HG03439 (cell line): ENCODE results near the gene ZNF532.
A peak's percentile ranks its signal among the peaks of the same experiment; 100 is the strongest.

Source experiments
- ATAC-seq: cut with Tn5 transposase; IDR thresholded peaks from one replicate; pipeline ENCODE4 v1.9.1; 2021; ENCODE audit warnings: mild to moderate bottlenecking, moderate library complexity; ENCODE audit not compliant: unreplicated experiment

ZNF532 gene

GRCh38 chr18:58941426-58942099, 76.9 kb downstream of the ZNF532 start:
- ATAC-seq: no peak

- no peak for ATAC-seq
Measured at GRCh38 chr18:58943896-58944295, 79.2 kb downstream of the ZNF532 start.

- ATAC-seq: peak; percentile 53
Measured at GRCh38 chr18:58947136-58947732, 82.6 kb downstream of the ZNF532 start.

- no peak for ATAC-seq
Measured at GRCh38 chr18:58949031-58949430, 84.4 kb downstream of the ZNF532 start.

- no peak for ATAC-seq
Measured at GRCh38 chr18:58951986-58952702, 87.5 kb downstream of the ZNF532 start.

DNA sequence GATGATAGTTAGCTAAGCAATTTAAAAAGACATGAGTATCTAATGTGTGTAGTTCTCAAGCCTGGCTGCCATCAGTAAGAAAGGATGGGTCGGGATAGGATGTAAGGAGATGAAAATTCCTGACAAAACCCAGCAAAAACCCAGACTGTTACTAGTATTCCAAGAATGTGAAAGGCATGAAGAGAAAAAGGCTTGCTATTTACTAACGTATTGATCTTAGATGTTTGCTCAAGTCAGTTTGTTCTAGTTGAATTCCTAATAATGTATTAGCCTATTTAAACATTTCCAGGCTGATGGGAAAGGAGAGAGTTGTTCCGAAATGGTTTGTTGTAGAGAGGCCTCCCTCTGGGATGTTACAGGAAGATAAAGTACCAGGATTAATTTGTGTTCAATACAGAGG, 88.2 kb downstream of the ZNF532 start:
- no peak for ATAC-seq

DNA sequence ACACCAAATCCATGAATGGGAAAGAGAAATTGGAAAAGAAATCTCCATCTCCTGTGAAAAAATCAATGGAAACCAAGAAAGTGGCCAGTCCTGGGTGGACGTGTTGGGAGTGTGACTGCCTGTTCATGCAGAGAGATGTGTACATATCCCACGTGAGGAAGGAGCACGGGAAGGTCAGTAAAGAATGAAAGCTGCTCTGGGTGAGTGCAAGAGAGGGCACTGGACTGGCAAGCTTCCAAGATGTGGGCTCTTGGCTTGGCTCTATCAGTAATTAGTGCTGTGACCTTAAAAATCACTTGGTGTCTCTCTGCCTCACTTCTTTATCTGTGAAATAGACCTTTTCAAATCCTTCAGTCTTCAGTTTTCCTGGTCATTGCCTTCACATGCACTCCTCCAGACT, 89.0 kb downstream of the ZNF532 start:
- no peak for ATAC-seq

- no peak for ATAC-seq
Measured at GRCh38 chr18:58955001-58955400, 90.3 kb downstream of the ZNF532 start.

- no peak for ATAC-seq
Measured at GRCh38 chr18:58955738-58956137, 91.1 kb downstream of the ZNF532 start.

- no peak for ATAC-seq
Measured at GRCh38 chr18:58958628-58959027, 94.0 kb downstream of the ZNF532 start.

DNA sequence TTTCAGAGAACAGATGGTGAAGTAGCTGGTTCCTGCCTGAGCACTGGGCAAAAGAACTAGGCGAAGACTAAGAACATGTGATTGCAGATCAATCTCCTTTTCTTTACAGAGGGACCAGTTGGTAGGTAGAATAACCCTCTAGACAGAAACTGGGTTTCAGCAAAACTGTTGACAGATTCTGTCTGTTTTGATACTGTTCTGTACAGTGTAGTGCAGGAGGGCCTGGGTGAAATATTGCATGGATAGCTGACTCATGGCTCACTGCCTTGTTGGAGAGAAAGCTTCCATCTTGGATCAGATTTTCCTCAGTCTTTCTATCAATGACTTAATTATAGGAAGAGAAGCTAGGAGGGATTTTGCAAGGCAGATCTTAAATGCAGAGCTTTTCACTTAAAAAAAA, 95.8 kb downstream of the ZNF532 start:
- ATAC-seq: no peak

- ATAC-seq: no peak
Measured at GRCh38 chr18:58960946-58961722, 96.5 kb downstream of the ZNF532 start.

- ATAC-seq: no peak
Measured at GRCh38 chr18:58962336-58962735, 97.7 kb downstream of the ZNF532 start.

DNA sequence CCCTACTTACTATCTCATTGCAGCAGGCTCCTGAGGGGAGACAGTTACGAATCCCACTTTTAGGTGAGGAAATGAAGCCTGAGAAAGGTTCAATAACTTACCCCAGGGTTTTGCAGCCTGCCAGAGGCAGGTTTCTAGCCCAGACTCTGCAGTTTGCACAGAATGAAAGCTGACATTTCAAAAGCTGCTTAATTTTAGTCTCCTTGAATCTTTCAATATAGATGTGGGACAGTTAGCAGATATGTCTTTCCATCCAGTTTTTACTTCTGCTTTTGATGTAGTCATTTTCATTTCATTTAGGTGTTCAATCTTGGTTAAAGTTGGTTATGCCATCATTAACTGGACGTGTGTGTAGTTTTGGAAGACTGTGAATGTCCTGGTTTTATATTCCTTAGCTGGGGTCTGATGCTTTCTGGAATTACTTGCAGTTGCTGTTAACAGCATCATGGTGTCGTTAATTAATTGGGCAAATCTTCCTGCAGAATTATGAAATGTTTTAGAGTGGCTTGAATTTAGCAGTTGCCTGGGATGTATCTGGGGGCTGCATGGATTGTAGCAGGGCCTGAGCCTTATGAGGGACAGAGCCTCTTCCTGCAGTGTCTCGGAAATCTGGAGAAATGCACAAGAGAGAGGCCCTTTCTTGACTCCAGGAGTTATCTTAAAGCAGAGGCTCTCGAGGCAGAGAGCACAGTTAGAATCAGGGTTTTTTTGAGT, 100.8 kb downstream of the ZNF532 start:
- ATAC-seq: no peak

DNA sequence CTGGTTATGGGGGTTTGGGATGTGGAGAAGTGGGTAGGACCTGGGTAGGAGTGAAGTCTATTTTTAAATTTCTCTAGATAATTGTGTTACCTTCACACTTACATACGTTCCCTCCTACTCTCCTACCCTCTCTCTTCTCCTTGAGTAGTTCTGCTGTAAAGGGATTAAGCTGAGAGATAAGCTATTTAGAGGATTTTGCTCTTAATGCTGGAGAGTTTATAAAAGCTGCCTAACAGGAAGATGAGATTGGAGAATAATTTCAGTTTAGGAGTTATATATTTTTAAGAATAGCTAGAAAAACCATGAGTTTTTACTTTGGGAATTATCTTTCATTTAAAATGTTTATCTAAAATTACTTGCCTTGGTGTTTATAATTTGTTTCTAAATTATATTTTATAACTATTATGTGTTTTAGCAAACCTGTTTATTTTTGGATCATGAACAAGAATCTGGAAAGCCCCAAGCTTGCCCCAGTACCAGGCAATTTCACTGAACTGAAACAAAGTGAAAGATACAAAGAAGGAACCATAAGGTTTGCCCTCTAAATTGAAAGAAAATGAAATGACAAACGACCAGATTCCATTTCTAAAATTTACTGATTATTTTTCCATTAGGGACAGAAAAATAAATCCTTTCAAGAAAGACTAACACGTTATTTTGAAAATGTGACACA, 101.5 kb downstream of the ZNF532 start:
- ATAC-seq: no peak

GRCh38 chr18:58966704-58967103, 102.0 kb downstream of the ZNF532 start:
- ATAC-seq: no peak

DNA sequence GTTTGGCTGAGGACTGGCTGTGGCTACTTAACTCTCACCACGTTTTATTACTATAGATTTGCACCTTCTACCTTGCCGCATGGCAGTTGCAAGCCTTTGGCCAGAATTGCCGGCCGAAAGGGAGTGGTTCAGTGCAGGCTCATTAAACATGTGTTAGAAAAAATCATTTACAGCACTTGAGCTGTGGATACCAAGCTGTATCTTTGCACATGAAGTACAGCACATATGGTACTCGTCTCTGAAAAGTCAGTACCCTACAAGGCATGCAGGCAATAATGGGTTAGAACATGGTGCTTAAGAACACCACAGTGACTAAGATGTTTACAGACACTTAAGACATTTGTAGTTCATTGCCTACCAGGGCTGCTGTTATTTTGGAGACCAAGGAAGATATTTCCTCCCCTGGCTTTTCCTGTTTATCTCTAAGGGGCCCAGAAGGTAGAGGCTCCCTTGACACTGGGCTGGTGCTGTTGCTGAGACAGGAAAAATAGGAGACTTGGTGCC, 103.1 kb downstream of the ZNF532 start:
- no peak for ATAC-seq

DNA sequence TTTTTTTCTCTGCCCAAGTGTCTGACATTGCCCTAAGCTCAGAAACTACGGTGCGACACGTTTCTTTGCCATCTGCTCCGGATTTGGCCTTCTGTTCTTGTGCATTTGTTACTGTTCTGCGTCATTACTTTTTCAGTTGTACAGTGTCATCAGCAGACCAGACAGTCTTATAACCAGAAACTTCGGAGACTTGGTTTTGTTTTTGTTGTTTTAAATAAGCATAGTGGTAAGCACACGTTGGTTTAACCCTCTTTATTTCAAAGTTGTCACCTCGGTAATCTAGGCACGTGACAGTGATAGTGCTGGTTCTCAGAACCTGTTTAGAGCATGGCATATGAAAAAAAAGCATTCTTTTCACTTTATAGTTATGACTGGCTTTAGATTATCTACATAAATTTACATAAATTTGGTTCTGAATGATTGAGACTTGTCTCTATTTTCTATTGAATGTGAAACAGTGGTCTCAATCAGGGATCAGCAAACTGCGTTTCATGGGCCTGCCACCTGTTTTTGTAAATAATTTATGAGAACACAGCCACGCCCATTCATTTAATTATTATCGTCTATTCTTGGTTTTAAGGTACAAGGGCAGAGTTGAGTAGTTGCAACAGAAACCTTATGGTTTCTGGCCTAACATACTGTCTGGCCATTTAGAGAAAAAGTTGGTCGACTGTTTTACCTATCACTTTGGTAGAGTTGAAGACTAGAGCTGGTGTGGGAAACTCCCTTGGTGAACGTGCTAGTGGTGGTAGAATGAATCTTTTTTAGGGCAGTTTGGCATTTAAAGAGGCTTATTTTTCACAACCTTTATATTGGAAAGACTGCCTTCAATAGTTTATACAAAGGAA, 106.5 kb downstream of the ZNF532 start:
- ATAC-seq: peak; percentile 76

DNA sequence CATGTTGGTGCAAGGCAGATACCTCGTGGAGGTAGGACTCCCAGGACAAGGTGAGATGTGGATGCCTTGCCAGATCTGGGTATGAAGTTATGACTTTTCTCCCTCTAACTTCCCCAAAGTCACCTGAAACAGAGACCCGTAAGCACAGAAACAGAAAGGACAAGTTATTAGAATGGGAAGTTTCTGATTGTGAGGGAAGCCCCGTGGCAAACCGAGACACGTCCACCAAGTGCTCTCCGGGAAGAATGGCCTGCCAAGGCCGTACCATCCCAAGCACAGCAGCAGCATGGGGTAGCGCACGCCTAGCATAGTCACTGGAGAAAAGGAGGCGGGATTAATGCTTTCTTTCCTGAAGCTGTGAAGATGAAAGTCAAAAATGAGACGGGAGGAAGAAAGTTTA, 110.6 kb downstream of the ZNF532 start:
- no peak for ATAC-seq
